GM06990 (cell line): ENCODE data around the gene OSTC.

Experiments used
- DNase-seq: peaks from one replicate; pipeline ENCODE4 v3.0.0-alpha.2; 2011; ENCODE audit not compliant: insufficient read length; ENCODE audit errors: extremely low read depth
- H3K27me3 ChIP-seq: replicated peaks from 2 replicates; pipeline ENCODE4 v1.6.0; 2011; ENCODE audit warnings: low read length; ENCODE audit not compliant: control insufficient read depth, insufficient read depth
- H3K36me3 ChIP-seq: 2 replicates; pipeline ENCODE4 v1.5.1; 2011; ENCODE audit warnings: low read length; ENCODE audit not compliant: control insufficient read depth, insufficient read depth
- H3K4me3 ChIP-seq: replicated peaks from 2 replicates; pipeline ENCODE4 v1.5.1; 2011; ENCODE audit warnings: low read depth, mild to moderate bottlenecking, control low read depth, low read length
- CTCF ChIP-seq: IDR thresholded peaks from 2 replicates; pipeline ENCODE4 v1.5.1; 2011; ENCODE audit warnings: low read length, control low read depth, mild to moderate bottlenecking, inconsistent platforms; ENCODE audit not compliant: insufficient read depth, poor library complexity, severe bottlenecking

The OSTC gene

GRCh38 chr4:108651014-108651791, 804 bp downstream of the OSTC start:
- TF ChIP-seq CTCF: no peak
- no peaks in the 10 kb centered on the region for H3K27me3 ChIP-seq
- no peak for DNase-seq
- peak overlapping the region; percentile 97 for H3K4me3 ChIP-seq
- H3K36me3 ChIP-seq: no peaks in the 10 kb centered on the region

GRCh38 chr4:108662629-108663028, 12.2 kb downstream of the OSTC start:
- no peak for DNase-seq
- TF ChIP-seq CTCF: no peak
- Histone ChIP-seq H3K27me3 (no peaks in the 10 kb centered on the region), H3K36me3 (peaks cover 2% of the 10 kb centered on the region; the same call in 1 of the 2 replicates), H3K4me3 (no peak overlapping the region)

- TF ChIP-seq CTCF: no peak
- H3K27me3 ChIP-seq: no peaks in the 10 kb centered on the region
- no peak overlapping the region for H3K4me3 ChIP-seq
- peaks cover 2% of the 10 kb centered on the region for H3K36me3 ChIP-seq
- no peak for DNase-seq
Observed at GRCh38 chr4:108674356-108674977, 24.1 kb downstream of the OSTC start.

- no peak for DNase-seq
- no peak for TF ChIP-seq CTCF
Observed at GRCh38 chr4:108681321-108681809, 31.0 kb downstream of the OSTC start.

GRCh38 chr4:108683479-108683878, 33.1 kb downstream of the OSTC start:
- no peak for DNase-seq
- Histone ChIP-seq H3K4me3 (no peak overlapping the region), H3K27me3 (no peaks in the 10 kb centered on the region), H3K36me3 (no peaks in the 10 kb centered on the region)
- TF ChIP-seq CTCF: peak; percentile 19

More at GRCh38 chr4:108681321-108681809, 31.0 kb downstream of the OSTC start:
- H3K4me3 ChIP-seq: no peak overlapping the region
- H3K27me3 ChIP-seq: no peaks in the 10 kb centered on the region
- no peaks in the 10 kb centered on the region; the same call in 1 of the 2 replicates for H3K36me3 ChIP-seq
